ENCODE measurements around the gene NELFE. TPM values are rescaled to one million over a fixed set of nuclear protein-coding genes. Genes with fewer than 3 reads are reported as not detected.
"Not testable (repeated sequence)": the region's sequence is repeated elsewhere in the genome, so short reads cannot be mapped to it uniquely, and the experiment has no call there.

NELFE gene
- total RNA-seq, 1 donor from 2014 or later: 54.9 TPM

- DNase-seq (ENCODE audit: low spot score): no peak
These were observed 39.0 kb downstream of the NELFE start for GRCh38 chr6:31919624-31920303.

- no peak for DNase-seq (ENCODE audit: low spot score)
These were observed 40.6 kb downstream of the NELFE start for GRCh38 chr6:31918069-31918720.

- DNase-seq (ENCODE audit: low spot score): no peak
These were observed 43.0 kb downstream of the NELFE start for GRCh38 chr6:31915756-31916155.

GRCh38 chr6:31915351-31915750, 43.4 kb downstream of the NELFE start:
- DNase-seq (ENCODE audit: low spot score): no peak

- DNase-seq (ENCODE audit: low spot score): peak; percentile 66
These were observed 46.8 kb downstream of the NELFE start for GRCh38 chr6:31911826-31912585.

GRCh38 chr6:31909298-31909697, 49.5 kb downstream of the NELFE start:
- not testable (repeated sequence) for DNase-seq (ENCODE audit: low spot score)

- no peak for DNase-seq (ENCODE audit: low spot score)
These were observed 50.0 kb downstream of the NELFE start for GRCh38 chr6:31908791-31909190.

- not testable (repeated sequence) for DNase-seq (ENCODE audit: low spot score)
These were observed 50.5 kb downstream of the NELFE start for GRCh38 chr6:31908255-31908654.

GRCh38 chr6:31907158-31907813, 51.5 kb downstream of the NELFE start:
- DNase-seq (ENCODE audit: low spot score): peak; percentile 50

GRCh38 chr6:31906727-31907126, 52.0 kb downstream of the NELFE start:
- DNase-seq (ENCODE audit: low spot score): not testable (repeated sequence)

GRCh38 chr6:31906122-31906521, 52.6 kb downstream of the NELFE start:
- no peak for DNase-seq (ENCODE audit: low spot score)

- no peak for DNase-seq (ENCODE audit: low spot score)
These were observed 53.7 kb downstream of the NELFE start for GRCh38 chr6:31905041-31905440.

- peak; percentile 91 for DNase-seq (ENCODE audit: low spot score)
These were observed 54.8 kb downstream of the NELFE start for GRCh38 chr6:31903957-31904356.

Other genes starting within 250 kb of the NELFE start
- gene LY6G6D, start 243.6 kb downstream of the NELFE start, total RNA-seq (ENCODE audit: insufficient read depth, low replicate concordance): not detected
- gene LY6G6C, start 237.2 kb downstream of the NELFE start, total RNA-seq (ENCODE audit: insufficient read depth, low replicate concordance): 3.1 TPM
- gene MPIG6B, start 235.6 kb downstream of the NELFE start, total RNA-seq (ENCODE audit: insufficient read depth, low replicate concordance): 3.1 TPM
- 87.4 TPM for gene DDAH2, start 229.7 kb downstream of the NELFE start, total RNA-seq (ENCODE audit: insufficient read depth, low replicate concordance)
- 203 TPM for gene CLIC1, start 222.4 kb downstream of the NELFE start, total RNA-seq (ENCODE audit: insufficient read depth, low replicate concordance)
- gene MSH5, start 219.0 kb downstream of the NELFE start, total RNA-seq (ENCODE audit: insufficient read depth, low replicate concordance): 8.2 TPM
- not detected for gene SAPCD1, start 196.3 kb downstream of the NELFE start, total RNA-seq (ENCODE audit: insufficient read depth, low replicate concordance)
- gene VWA7, start 181.6 kb downstream of the NELFE start, total RNA-seq (ENCODE audit: insufficient read depth, low replicate concordance): not detected
- 18.8 TPM for gene VARS1, start 163.2 kb downstream of the NELFE start, total RNA-seq (ENCODE audit: insufficient read depth, low replicate concordance)
- 28.9 TPM for gene LSM2, start 152.0 kb downstream of the NELFE start, total RNA-seq (ENCODE audit: insufficient read depth, low replicate concordance)
- gene HSPA1L, start 143.7 kb downstream of the NELFE start, total RNA-seq (ENCODE audit: insufficient read depth, low replicate concordance): 1.4 TPM
- 84.7 TPM for gene HSPA1A, start 143.4 kb downstream of the NELFE start, total RNA-seq (ENCODE audit: insufficient read depth, low replicate concordance)
- gene HSPA1B, start 131.2 kb downstream of the NELFE start, total RNA-seq (ENCODE audit: insufficient read depth, low replicate concordance): 37.3 TPM
- 47.9 TPM for gene NEU1, start 96.2 kb downstream of the NELFE start, total RNA-seq (ENCODE audit: insufficient read depth, low replicate concordance)
- gene SLC44A4, start 80.0 kb downstream of the NELFE start, total RNA-seq (ENCODE audit: insufficient read depth, low replicate concordance): 0.96 TPM
- 33.9 TPM for gene EHMT2, start 61.3 kb downstream of the NELFE start, total RNA-seq (ENCODE audit: insufficient read depth, low replicate concordance)
- gene ZBTB12, start 56.9 kb downstream of the NELFE start, total RNA-seq (ENCODE audit: insufficient read depth, low replicate concordance): 1.9 TPM
- 27.0 TPM for gene C2, start 31.3 kb downstream of the NELFE start, total RNA-seq (ENCODE audit: insufficient read depth, low replicate concordance)
- gene CFB, start 12.9 kb downstream of the NELFE start, total RNA-seq (ENCODE audit: insufficient read depth, low replicate concordance): 34.7 TPM
- gene SKIC2, start 204 bp upstream of the NELFE start, total RNA-seq (ENCODE audit: insufficient read depth, low replicate concordance): 34.7 TPM
- 13.2 TPM for gene DXO, start 13.2 kb upstream of the NELFE start, total RNA-seq (ENCODE audit: insufficient read depth, low replicate concordance)
- 26.2 TPM for gene C4A, start 23.1 kb upstream of the NELFE start, total RNA-seq (ENCODE audit: insufficient read depth, low replicate concordance)
- gene C4B, start 55.8 kb upstream of the NELFE start, total RNA-seq (ENCODE audit: insufficient read depth, low replicate concordance): 32.3 TPM
- gene CYP21A2, start 79.4 kb upstream of the NELFE start, total RNA-seq (ENCODE audit: insufficient read depth, low replicate concordance): not detected
- 24.1 TPM for gene TNXB, start 150.4 kb upstream of the NELFE start, total RNA-seq (ENCODE audit: insufficient read depth, low replicate concordance)
- 14.4 TPM for gene ATF6B, start 169.3 kb upstream of the NELFE start, total RNA-seq (ENCODE audit: insufficient read depth, low replicate concordance)
- gene FKBPL, start 171.3 kb upstream of the NELFE start, total RNA-seq (ENCODE audit: insufficient read depth, low replicate concordance): 1.2 TPM
- 1.2 TPM for gene PRRT1, start 193.0 kb upstream of the NELFE start, total RNA-seq (ENCODE audit: insufficient read depth, low replicate concordance)
- gene PPT2, start 195.2 kb upstream of the NELFE start, total RNA-seq (ENCODE audit: insufficient read depth, low replicate concordance): 9.6 TPM
- 1.9 TPM for gene EGFL8, start 205.6 kb upstream of the NELFE start, total RNA-seq (ENCODE audit: insufficient read depth, low replicate concordance)
- 11.1 TPM for gene AGPAT1, start 217.1 kb upstream of the NELFE start, total RNA-seq (ENCODE audit: insufficient read depth, low replicate concordance)
- gene RNF5, start 219.4 kb upstream of the NELFE start, total RNA-seq (ENCODE audit: insufficient read depth, low replicate concordance): 29.4 TPM
- gene AGER, start 225.3 kb upstream of the NELFE start, total RNA-seq (ENCODE audit: insufficient read depth, low replicate concordance): 2.9 TPM
- gene PBX2, start 231.2 kb upstream of the NELFE start, total RNA-seq (ENCODE audit: insufficient read depth, low replicate concordance): 42.6 TPM
- 1.2 TPM for gene GPSM3, start 233.7 kb upstream of the NELFE start, total RNA-seq (ENCODE audit: insufficient read depth, low replicate concordance)